CD14-positive monocyte (primary cell): Measurements from ENCODE around the gene FOXP1. TPM values are rescaled to one million over a fixed set of nuclear protein-coding genes. Genes with fewer than 3 reads are reported as not detected.
A peak's percentile ranks its signal among the peaks of the same experiment; 100 is the strongest.

Experiments
- DNase-seq, 3 donors: peaks; one replicate each; pipeline ENCODE4 v3.0.0-alpha.2; 2011 to 2022
- H2AFZ ChIP-seq: 2 replicates; pipeline ENCODE4 v1.6.0; 2012; ENCODE audit warnings: mild to moderate bottlenecking, low read depth, low read length, inconsistent platforms; ENCODE audit not compliant: insufficient read depth, poor library complexity, severe bottlenecking
- H3K27ac ChIP-seq, 2 donors: 1 replicate in 1 of 2; 2 replicates in 1 of 2; pipeline ENCODE4 v1.5.1; 2012 to 2013; ENCODE audit warnings: low read length in 2 of 2, control low read depth in 1 of 2, inconsistent platforms in 1 of 2, low read depth in 1 of 2, mild to moderate bottlenecking in 1 of 2
- H3K27me3 ChIP-seq, 2 donors: one replicate each; pipeline versions ENCODE4 v1.6.0 to v1.6.1; 2011 to 2013; ENCODE audit warnings: low read length in 2 of 2; ENCODE audit not compliant: control insufficient read depth in 2 of 2, insufficient read depth in 2 of 2
- H3K36me3 ChIP-seq, 2 donors: replicated peaks in 1 of 2; 1 replicate in 1 of 2; 2 replicates in 1 of 2; pipeline versions ENCODE4 v1.5.1 to v1.6.1; 2012 to 2013; ENCODE audit warnings: low read length in 2 of 2, control low read depth in 1 of 2, inconsistent platforms in 1 of 2, mild to moderate bottlenecking in 1 of 2; ENCODE audit not compliant: insufficient read depth in 2 of 2, control insufficient read depth in 1 of 2
- H3K4me1 ChIP-seq, 2 donors: 1 replicate in 1 of 2; 2 replicates in 1 of 2; pipeline versions ENCODE4 v1.5.1 to v1.6.1; 2012 to 2013; ENCODE audit warnings: low read length in 2 of 2, control low read depth in 1 of 2, inconsistent platforms in 1 of 2, mild to moderate bottlenecking in 1 of 2, moderate library complexity in 1 of 2; ENCODE audit not compliant: insufficient read depth in 2 of 2, control insufficient read depth in 1 of 2
- H3K4me2 ChIP-seq: replicated peaks from 2 replicates; pipeline ENCODE3; 2012; ENCODE audit warnings: low read length, moderate library complexity, mild to moderate bottlenecking; ENCODE audit not compliant: poor library complexity, severe bottlenecking; ENCODE audit errors: extremely low read depth
- H3K4me3 ChIP-seq, 3 experiments: fragments of 200-600 bp in 1 of 3; sonication (generic) in 1 of 3; replicated peaks in 1 of 3; 1 replicate in 2 of 3; 2 replicates in 1 of 3; pipeline ENCODE4 v1.5.1; 2011 to 2013; ENCODE audit warnings: low read length in 3 of 3, mild to moderate bottlenecking in 3 of 3, control low read depth in 2 of 3, low read depth in 2 of 3, inconsistent platforms in 1 of 3, moderate library complexity in 1 of 3
- H3K79me2 ChIP-seq: 2 replicates; pipeline ENCODE4 v1.6.0; 2012; ENCODE audit warnings: mild to moderate bottlenecking, control low read depth, inconsistent platforms, low read length, moderate library complexity; ENCODE audit not compliant: insufficient read depth
- H3K9ac ChIP-seq: 2 replicates; pipeline ENCODE4 v1.6.0; 2017; ENCODE audit warnings: low read length, mild to moderate bottlenecking; ENCODE audit not compliant: insufficient read depth, poor library complexity, severe bottlenecking
- H3K9me3 ChIP-seq, 2 donors: replicated peaks in 1 of 2; 1 replicate in 1 of 2; 2 replicates in 1 of 2; pipeline versions ENCODE4 v1.5.1 to v1.6.1; 2012 to 2013; ENCODE audit warnings: low read length in 2 of 2, control low read depth in 1 of 2; ENCODE audit not compliant: control insufficient read depth in 1 of 2, insufficient read depth in 1 of 2
- H4K20me1 ChIP-seq: 2 replicates; pipeline ENCODE4 v1.6.0; 2012; ENCODE audit warnings: mild to moderate bottlenecking, low read length, control low read depth, moderate library complexity; ENCODE audit not compliant: insufficient read depth
- H3K27ac Mint-ChIP-seq, 7 donors: one replicate each; pipeline ENCODE4 v1.8.0; 2020; ENCODE audit warnings: mild to moderate bottlenecking in 7 of 7, mixed read lengths in 7 of 7, moderate library complexity in 6 of 7, inconsistent platforms in 2 of 7
- H3K27me3 Mint-ChIP-seq, 3 donors: one replicate each; pipeline ENCODE4 v1.8.0; 2021 to 2022; ENCODE audit warnings: low read depth in 3 of 3, mild to moderate bottlenecking in 3 of 3, mixed read lengths in 3 of 3, moderate library complexity in 3 of 3, inconsistent platforms in 1 of 3
- H3K36me3 Mint-ChIP-seq, 2 donors: one replicate each; pipeline ENCODE4 v1.8.0; 2020; ENCODE audit warnings: mixed read lengths in 2 of 2, inconsistent platforms in 1 of 2, mild to moderate bottlenecking in 1 of 2
- H3K4me1 Mint-ChIP-seq: one replicate; pipeline ENCODE4 v1.8.0; 2020; ENCODE audit warnings: mild to moderate bottlenecking, mixed read lengths
- H3K4me3 Mint-ChIP-seq, 2 donors: one replicate each; pipeline ENCODE4 v1.8.0; 2020; ENCODE audit warnings: mild to moderate bottlenecking in 2 of 2, mixed read lengths in 2 of 2, moderate library complexity in 1 of 2
- H3K9me3 Mint-ChIP-seq, 7 donors: one replicate each; pipeline ENCODE4 v1.8.0; 2020 to 2022; ENCODE audit warnings: mixed read lengths in 7 of 7, mild to moderate bottlenecking in 6 of 7, moderate library complexity in 6 of 7, inconsistent platforms in 2 of 7
- CTCF ChIP-seq: fragments of 200-600 bp; IDR thresholded peaks from one replicate; pipeline ENCODE4 v1.8.0; 2022; ENCODE audit warnings: antibody characterized with exemption, mild to moderate bottlenecking
- whole genome bisulfite sequencing: methylation state at CpG from one replicate; pipeline ENCODE4 v1.1.5; 2013; ENCODE audit warnings: missing lambda C conversion rate; ENCODE audit not compliant: insufficient coverage; 5-methylcytosine and 5-hydroxymethylcytosine counted together
- intact Hi-C, 2 donors: fragments of 100-400 bp; cut with micrococcal nuclease; formaldehyde crosslinking; loops; one replicate each; pipeline versions ENCODE4 v1.15.0 to v1.15.1; 2023
- polyA plus RNA-seq, 3 donors: library from polyadenylated mRNA; depleted of rRNA in 1 of 3; unstranded in 2 of 3; stranded (reverse) in 1 of 3; fragments of 300-500 nt in 2 of 3; fragments of >200 nt in 1 of 3; fragmentation: Illumina TruSeq in 2 of 3; gene quantifications; 1 replicate in 2 of 3; 2 replicates in 1 of 3; pipeline ENCODE4 v1.2.3, GENCODE V29; 2012 to 2021

Gene FOXP1
- polyA plus RNA-seq, 3 donors: 25.7 to 42.6 (median 27.8) TPM

GRCh38 chr3:70982284-70982683 lies 601.2 kb downstream of the FOXP1 start:
- Mint-ChIP-seq H3K9me3 (no peaks in the 10 kb centered on the region), H3K27me3 (peaks cover 0 to 3% (median 2%) of the 10 kb centered on the region in 3 donors), H3K4me1 (no peaks in the 10 kb centered on the region), H3K27ac (peak overlapping the region in 1 of 7 donors; percentile 8), H3K36me3 (peaks cover 60 to 66% of the 10 kb centered on the region in 2 donors), H3K4me3 (no peak overlapping the region)
- DNase-seq: no peak
- intact Hi-C loops: no loop called here
- Histone ChIP-seq H3K4me1 (no peaks in the 10 kb centered on the region), H3K4me3 (no peak overlapping the region), H3K27me3 (no peaks in the 10 kb centered on the region), H3K27ac (no peak overlapping the region), H3K9ac (no peak overlapping the region), H2AFZ (no peak overlapping the region), H3K79me2 (no peaks in the 10 kb centered on the region), H3K36me3 (peaks cover 43 to 77% of the 10 kb centered on the region in 2 donors), H3K9me3 (no peaks in the 10 kb centered on the region), H4K20me1 (peaks cover 13% of the 10 kb centered on the region), H3K4me2 (no peak overlapping the region)
- TF ChIP-seq CTCF: no peak
- no CpG with 5 or more reads among the region's 1 CpG for WGBS

DNA sequence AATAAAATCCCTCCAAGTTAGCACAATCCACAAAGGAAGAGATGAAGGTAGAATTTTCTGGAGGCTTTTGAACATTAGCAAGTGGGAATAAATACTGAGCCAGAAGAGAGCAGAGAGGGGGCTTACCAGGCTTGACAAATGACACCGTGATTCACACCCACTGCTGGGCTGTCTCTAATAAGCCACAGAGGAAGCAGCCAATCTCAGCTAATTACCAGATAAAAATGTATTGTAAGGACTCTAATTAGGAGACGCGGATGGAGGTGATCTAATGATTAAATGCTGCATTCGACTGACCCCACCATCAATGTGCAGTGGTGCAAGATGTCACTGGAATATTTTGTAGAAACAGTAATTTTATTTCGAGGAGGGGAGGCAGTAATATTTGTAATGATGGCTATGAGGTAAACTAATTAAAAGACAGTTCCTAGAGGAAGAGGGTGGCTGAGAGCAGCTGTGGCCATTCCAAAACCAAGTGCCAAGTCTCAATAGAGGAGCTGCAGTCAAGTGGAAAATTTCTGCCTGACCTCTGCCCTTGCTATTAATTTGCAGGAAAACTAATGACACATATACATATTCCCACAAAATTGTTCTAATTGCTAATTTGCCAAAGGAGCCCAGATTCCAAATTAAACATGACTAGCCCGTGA lies 602.2 kb downstream of the FOXP1 start:
- H3K36me3 ChIP-seq: peaks cover 43 to 77% of the 10 kb centered on the region in 2 donors
- Mint-ChIP-seq H3K36me3 (peaks cover 58 to 63% of the 10 kb centered on the region in 2 donors), H3K4me3 (no peak overlapping the region), H3K9me3 (no peaks in the 10 kb centered on the region), H3K27me3 (peaks cover 0 to 3% (median 2%) of the 10 kb centered on the region in 3 donors), H3K4me1 (no peaks in the 10 kb centered on the region), H3K27ac (peak overlapping the region in 1 of 7 donors; percentile 33)
- H4K20me1 ChIP-seq: peaks cover 13% of the 10 kb centered on the region
- H3K4me2 ChIP-seq: no peak overlapping the region
- H2AFZ ChIP-seq: no peak overlapping the region
- H3K27ac ChIP-seq: no peak overlapping the region
- H3K79me2 ChIP-seq: no peaks in the 10 kb centered on the region
- H3K4me3 ChIP-seq: no peak overlapping the region
- TF ChIP-seq CTCF: no peak
- 100% methylated on average over 1 of the region's 6 CpGs for WGBS
- H3K9me3 ChIP-seq: no peaks in the 10 kb centered on the region
- H3K9ac ChIP-seq: no peak overlapping the region
- no peaks in the 10 kb centered on the region for H3K27me3 ChIP-seq
- DNase-seq: no peak
- intact Hi-C loops: no loop called here
- H3K4me1 ChIP-seq: no peaks in the 10 kb centered on the region
